ENCODE data around the gene FIP1L1.
"Not testable (repeated sequence)": the region's sequence is repeated elsewhere in the genome, so short reads cannot be mapped to it uniquely, and the experiment has no call there.

FIP1L1 gene, protein sequence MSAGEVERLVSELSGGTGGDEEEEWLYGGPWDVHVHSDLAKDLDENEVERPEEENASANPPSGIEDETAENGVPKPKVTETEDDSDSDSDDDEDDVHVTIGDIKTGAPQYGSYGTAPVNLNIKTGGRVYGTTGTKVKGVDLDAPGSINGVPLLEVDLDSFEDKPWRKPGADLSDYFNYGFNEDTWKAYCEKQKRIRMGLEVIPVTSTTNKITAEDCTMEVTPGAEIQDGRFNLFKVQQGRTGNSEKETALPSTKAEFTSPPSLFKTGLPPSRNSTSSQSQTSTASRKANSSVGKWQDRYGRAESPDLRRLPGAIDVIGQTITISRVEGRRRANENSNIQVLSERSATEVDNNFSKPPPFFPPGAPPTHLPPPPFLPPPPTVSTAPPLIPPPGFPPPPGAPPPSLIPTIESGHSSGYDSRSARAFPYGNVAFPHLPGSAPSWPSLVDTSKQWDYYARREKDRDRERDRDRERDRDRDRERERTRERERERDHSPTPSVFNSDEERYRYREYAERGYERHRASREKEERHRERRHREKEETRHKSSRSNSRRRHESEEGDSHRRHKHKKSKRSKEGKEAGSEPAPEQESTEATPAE
- long read RNA-seq, transcript FIP1L1-203 (18 exons, 2,180 nt): minor isoform, 9 of 621 reads
- long read RNA-seq, transcript FIP1L1-202 (18 exons, 2,198 nt): minor isoform, 23 of 621 reads
- long read RNA-seq, transcript FIP1L1-201 (15 exons, 1,878 nt): major isoform, 80 of 621 reads
- long read RNA-seq, partial matches to known transcripts: 33 of 621 reads
- long read RNA-seq, other reads (novel, unspliced or antisense): 476 of 621 reads

DNA sequence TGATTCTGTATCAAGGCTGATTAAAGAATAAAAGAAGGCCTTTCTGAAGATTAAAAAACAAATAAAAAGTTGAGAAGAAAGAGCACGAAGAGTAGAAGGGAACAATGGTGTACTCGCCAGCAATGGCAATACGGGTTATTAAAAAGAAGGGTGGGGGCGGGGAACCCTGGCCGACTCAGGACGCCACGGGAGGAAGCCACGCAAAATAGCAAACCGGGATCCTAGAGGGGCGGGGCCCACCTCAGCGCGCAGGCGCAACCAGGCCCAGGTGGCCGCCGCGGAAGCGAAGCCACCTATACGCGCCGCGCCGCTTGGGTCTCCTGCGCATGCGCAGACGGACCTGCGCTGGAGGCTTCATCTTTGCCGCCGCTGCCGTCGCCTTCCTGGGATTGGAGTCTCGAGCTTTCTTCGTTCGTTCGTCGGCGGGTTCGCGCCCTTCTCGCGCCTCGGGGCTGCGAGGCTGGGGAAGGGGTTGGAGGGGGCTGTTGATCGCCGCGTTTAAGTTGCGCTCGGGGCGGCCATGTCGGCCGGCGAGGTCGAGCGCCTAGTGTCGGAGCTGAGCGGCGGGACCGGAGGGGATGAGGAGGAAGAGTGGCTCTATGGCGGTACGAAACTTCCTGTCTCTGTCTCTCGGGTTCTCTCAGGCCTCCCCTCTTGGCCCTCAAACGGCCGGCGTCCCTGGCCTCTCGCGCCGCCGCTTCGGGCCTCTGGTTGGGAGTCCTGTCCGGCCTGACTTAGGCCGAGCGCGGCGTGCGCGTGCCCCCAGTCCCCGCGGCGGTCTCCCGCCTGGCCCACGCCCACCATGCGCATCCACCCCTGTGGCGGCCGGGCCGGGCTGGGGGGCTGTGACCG is at the start of gene FIP1L1:
Gene FIP1L1 (plus strand): TSS at position 323 of the 852 bp plus-strand sequence. CDS start 198 bp downstream, at position 521.
- Histone ChIP-seq H3K27ac (replicated peaks) (peak within 1 kb of the TSS; percentile 83), H3K27me3 (ENCODE audit: insufficient read depth, poor library complexity, severe bottlenecking) (no peaks in the 10 kb centered on the region), H3K4me3 (replicated peaks; ENCODE audit: insufficient read depth, low read length) (peak within 1 kb of the TSS; percentile 81)
- TF ChIP-seq GABPA (IDR thresholded peaks at IDR 0.05; ENCODE audit: low read depth): peak; percentile 79
- TF ChIP-seq, protein P1, sequence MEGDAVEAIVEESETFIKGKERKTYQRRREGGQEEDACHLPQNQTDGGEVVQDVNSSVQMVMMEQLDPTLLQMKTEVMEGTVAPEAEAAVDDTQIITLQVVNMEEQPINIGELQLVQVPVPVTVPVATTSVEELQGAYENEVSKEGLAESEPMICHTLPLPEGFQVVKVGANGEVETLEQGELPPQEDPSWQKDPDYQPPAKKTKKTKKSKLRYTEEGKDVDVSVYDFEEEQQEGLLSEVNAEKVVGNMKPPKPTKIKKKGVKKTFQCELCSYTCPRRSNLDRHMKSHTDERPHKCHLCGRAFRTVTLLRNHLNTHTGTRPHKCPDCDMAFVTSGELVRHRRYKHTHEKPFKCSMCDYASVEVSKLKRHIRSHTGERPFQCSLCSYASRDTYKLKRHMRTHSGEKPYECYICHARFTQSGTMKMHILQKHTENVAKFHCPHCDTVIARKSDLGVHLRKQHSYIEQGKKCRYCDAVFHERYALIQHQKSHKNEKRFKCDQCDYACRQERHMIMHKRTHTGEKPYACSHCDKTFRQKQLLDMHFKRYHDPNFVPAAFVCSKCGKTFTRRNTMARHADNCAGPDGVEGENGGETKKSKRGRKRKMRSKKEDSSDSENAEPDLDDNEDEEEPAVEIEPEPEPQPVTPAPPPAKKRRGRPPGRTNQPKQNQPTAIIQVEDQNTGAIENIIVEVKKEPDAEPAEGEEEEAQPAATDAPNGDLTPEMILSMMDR (IDR thresholded peaks at IDR 0.05; ENCODE audit: insufficient read depth, low read length): no peak
- TF ChIP-seq, protein P2, sequence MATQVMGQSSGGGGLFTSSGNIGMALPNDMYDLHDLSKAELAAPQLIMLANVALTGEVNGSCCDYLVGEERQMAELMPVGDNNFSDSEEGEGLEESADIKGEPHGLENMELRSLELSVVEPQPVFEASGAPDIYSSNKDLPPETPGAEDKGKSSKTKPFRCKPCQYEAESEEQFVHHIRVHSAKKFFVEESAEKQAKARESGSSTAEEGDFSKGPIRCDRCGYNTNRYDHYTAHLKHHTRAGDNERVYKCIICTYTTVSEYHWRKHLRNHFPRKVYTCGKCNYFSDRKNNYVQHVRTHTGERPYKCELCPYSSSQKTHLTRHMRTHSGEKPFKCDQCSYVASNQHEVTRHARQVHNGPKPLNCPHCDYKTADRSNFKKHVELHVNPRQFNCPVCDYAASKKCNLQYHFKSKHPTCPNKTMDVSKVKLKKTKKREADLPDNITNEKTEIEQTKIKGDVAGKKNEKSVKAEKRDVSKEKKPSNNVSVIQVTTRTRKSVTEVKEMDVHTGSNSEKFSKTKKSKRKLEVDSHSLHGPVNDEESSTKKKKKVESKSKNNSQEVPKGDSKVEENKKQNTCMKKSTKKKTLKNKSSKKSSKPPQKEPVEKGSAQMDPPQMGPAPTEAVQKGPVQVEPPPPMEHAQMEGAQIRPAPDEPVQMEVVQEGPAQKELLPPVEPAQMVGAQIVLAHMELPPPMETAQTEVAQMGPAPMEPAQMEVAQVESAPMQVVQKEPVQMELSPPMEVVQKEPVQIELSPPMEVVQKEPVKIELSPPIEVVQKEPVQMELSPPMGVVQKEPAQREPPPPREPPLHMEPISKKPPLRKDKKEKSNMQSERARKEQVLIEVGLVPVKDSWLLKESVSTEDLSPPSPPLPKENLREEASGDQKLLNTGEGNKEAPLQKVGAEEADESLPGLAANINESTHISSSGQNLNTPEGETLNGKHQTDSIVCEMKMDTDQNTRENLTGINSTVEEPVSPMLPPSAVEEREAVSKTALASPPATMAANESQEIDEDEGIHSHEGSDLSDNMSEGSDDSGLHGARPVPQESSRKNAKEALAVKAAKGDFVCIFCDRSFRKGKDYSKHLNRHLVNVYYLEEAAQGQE (IDR thresholded peaks at IDR 0.05; ENCODE audit: insufficient replicate concordance, low read depth): no peak
- peak; percentile 91 for TF ChIP-seq POLR2AphosphoS5 (IDR thresholded peaks at IDR 0.05; ENCODE audit: low read depth)
- peak; percentile 54; the same call in 1 of the 2 replicates for TF ChIP-seq SPI1 (IDR thresholded peaks at IDR 0.05; ENCODE audit: borderline replicate concordance, low read depth)
- peak; percentile 90 to 94 for DNase-seq (ENCODE audit: low read depth in 1 of 2, low spot score in 1 of 2)

DNA sequence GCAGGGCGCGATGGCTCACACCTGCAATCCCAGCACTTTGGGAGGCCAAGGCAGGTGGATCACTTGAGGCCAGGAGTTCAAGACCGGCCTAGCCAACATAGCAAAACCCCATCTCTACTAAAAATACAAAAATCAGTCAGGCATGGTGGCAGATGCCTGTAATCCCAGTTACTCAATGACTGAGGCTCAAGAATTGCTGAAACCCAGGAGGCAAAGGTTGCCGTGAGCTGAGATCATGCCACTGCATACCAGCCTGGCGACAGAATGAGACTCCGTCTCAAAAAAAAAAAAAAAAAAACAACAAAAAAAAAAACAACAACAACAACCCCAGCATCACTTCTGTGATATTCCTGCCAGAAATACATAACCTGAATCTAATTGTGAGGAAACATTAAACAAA is 42.5 kb upstream of the FIP1L1 start:
- H3K27me3 ChIP-seq (ENCODE audit: insufficient read depth, poor library complexity, severe bottlenecking); DNase-seq (ENCODE audit: low read depth in 1 of 2, low spot score in 1 of 2); H3K27ac ChIP-seq (replicated peaks); H3K4me3 ChIP-seq (replicated peaks; ENCODE audit: insufficient read depth, low read length): not testable (repeated sequence)

DNA sequence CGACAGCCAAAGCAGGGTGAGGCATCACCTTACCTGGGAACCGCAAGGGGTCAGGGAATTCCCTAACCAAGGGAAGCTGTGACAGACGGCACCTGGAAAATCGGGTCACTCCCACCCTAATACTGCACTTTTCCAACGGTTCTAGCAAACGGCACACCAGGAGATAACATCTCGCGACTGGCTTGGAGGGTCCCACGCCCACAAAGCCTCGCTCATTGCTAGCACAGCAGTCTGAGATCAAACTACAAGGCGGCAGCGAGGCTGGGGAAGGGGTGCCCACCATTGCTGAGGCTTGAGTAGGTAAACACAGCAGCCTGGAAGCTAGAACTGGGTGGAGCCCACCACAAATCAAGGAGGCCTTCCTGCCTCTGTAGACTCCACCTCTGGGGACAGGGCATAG is 37.3 kb upstream of the FIP1L1 start:
- not testable (repeated sequence) for H3K4me3 ChIP-seq (replicated peaks; ENCODE audit: insufficient read depth, low read length); DNase-seq (ENCODE audit: low read depth in 1 of 2, low spot score in 1 of 2); H3K27ac ChIP-seq (replicated peaks); H3K27me3 ChIP-seq (ENCODE audit: insufficient read depth, poor library complexity, severe bottlenecking)

DNA sequence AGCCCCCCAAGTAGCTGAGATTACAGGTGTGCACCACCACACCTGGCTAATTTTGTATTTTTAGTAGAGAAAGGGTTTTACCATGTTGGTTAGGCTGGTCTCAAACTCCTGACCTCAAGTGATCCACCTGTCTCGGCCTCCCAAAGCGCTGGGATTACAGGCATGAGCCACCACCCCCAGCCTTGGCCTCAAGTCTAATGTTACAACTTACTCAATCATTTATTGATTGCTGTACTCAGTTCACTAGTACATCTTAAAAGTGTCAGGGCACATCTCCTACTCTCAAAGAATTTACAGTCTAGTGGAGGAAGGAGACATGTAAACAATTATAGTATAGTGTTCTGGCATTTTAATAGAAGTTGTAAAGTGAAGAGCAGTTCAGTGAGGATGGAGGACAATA is 31.0 kb upstream of the FIP1L1 start:
- H3K27me3 ChIP-seq (ENCODE audit: insufficient read depth, poor library complexity, severe bottlenecking); DNase-seq (ENCODE audit: low read depth in 1 of 2, low spot score in 1 of 2); H3K4me3 ChIP-seq (replicated peaks; ENCODE audit: insufficient read depth, low read length); H3K27ac ChIP-seq (replicated peaks): not testable (repeated sequence)

DNA sequence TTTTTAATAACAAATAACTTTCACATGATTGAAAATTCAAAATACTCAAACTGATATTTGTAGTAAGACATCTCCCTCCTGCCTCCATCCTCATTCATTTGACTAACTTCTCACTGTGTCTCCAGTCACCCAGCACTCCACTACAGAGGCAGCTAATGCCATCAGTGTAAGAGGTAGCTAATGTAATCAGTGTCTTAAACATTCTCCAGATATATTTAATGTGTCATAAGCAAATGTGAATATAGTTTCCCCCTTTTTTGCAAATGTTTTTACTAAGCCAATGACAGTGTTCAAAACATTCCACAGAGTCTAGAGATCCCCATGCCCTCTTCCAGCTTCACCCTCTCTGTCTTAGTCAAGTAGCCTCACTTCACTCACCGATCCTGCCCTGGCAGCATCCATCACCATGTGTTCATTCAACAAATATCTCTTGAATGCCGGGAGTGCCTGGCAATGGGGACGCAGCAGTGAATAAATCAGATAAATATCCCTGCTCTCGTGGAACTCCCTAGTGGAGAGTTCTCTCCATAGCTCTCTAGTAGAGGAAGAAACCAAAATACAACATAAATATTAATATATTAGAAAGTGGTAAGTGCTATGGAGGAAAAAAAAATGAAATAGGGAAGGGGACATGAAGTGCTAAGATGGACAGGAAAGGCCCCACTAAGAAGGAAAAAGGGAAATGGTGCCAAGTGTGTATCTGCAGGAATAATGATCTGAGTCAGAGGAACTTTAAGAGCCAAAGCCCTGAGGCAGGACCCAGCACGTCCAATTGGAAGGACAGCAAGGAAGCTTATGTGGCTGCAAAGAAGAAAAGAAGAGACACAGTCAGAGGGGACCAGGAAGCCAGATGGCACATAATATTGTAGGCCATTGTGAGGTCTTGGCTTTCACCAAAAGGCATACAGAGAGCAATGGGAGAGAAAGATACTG is 30.3 kb upstream of the FIP1L1 start:
- TF ChIP-seq POLR2AphosphoS5 (IDR thresholded peaks at IDR 0.05; ENCODE audit: low read depth): no peak
- TF ChIP-seq GABPA (IDR thresholded peaks at IDR 0.05; ENCODE audit: low read depth): no peak
- TF ChIP-seq, protein P2 (IDR thresholded peaks at IDR 0.05; ENCODE audit: insufficient replicate concordance, low read depth): no peak
- TF ChIP-seq, protein P1 (IDR thresholded peaks at IDR 0.05; ENCODE audit: insufficient read depth, low read length): no peak
- no peak for TF ChIP-seq SPI1 (IDR thresholded peaks at IDR 0.05; ENCODE audit: borderline replicate concordance, low read depth)
- H3K27ac ChIP-seq (replicated peaks): no peak overlapping the region
- no peaks in the 10 kb centered on the region for H3K27me3 ChIP-seq (ENCODE audit: insufficient read depth, poor library complexity, severe bottlenecking)
- no peak for DNase-seq (ENCODE audit: low read depth in 1 of 2, low spot score in 1 of 2)
- no peak overlapping the region for H3K4me3 ChIP-seq (replicated peaks; ENCODE audit: insufficient read depth, low read length)

Data from HL-60 (cell line).